Measurements from ENCODE around the gene HIVEP3. TPM values are rescaled to one million over a fixed set of nuclear protein-coding genes. Genes with fewer than 3 reads are reported as not detected.

The HIVEP3 gene
- polyA plus RNA-seq, 1 of the 3 experiments (the other 2 are of a cell fraction) = 6.4 TPM

GRCh38 chr1:41799205-41799604 lies 119.5 kb downstream of the HIVEP3 start (continued):
- no peak for TF ChIP-seq CTCF (IDR thresholded peaks at IDR 0.05)
- no peak for TF ChIP-seq RAD21 (IDR thresholded peaks at IDR 0.05; ENCODE audit: low read length)

DNA sequence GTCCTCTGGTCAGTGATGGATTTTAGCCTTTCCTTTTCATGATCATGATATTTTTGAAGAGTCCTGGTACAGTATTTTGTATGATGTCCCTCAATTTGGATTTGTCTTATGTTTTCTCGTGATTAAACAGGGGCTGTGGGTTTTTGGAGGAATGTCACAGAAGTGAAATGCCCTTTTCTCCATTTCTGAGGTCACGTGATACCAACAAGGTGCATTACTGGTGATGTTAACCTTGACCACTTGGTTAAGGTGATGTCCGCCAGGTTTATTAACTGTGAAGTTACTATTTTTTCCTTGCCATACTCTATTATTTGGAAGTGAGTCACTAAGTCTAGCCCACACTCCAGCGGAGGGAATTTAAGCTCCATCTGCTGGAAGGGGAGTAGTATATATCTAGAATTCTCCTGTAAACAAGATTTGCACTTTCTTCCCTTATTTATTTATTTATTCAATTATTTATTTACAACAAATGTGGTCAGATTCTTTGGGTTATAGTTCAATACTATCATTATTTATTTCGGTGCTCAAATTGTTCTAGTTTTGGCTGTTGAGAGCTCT lies 123.4 kb downstream of the HIVEP3 start:
- WGBS (ENCODE audit: low lambda C conversion rate) = 83% methylated on average over 5 of the region's 5 CpGs

More for the DNA sequence above, 123.4 kb downstream of the HIVEP3 start:
- H4K20me1 ChIP-seq (ENCODE audit: insufficient read depth) = no peaks in the 10 kb centered on the region
- TF ChIP-seq, protein P1, sequence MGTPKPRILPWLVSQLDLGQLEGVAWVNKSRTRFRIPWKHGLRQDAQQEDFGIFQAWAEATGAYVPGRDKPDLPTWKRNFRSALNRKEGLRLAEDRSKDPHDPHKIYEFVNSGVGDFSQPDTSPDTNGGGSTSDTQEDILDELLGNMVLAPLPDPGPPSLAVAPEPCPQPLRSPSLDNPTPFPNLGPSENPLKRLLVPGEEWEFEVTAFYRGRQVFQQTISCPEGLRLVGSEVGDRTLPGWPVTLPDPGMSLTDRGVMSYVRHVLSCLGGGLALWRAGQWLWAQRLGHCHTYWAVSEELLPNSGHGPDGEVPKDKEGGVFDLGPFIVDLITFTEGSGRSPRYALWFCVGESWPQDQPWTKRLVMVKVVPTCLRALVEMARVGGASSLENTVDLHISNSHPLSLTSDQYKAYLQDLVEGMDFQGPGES (IDR thresholded peaks at IDR 0.05; ENCODE audit: low read depth, low read length) = no peak
- peak; percentile 47 for TF ChIP-seq CTCF (IDR thresholded peaks at IDR 0.05)
- TF ChIP-seq NRF1 (IDR thresholded peaks at IDR 0.05; ENCODE audit: low read depth, low read length) = no peak
- no peak for TF ChIP-seq POLR2AphosphoS5 (IDR thresholded peaks at IDR 0.05; ENCODE audit: low read depth, low read length)
- TF ChIP-seq YY1 (IDR thresholded peaks at IDR 0.05; ENCODE audit: low read depth) = no peak
- no peak for TF ChIP-seq NFIC (IDR thresholded peaks at IDR 0.05; ENCODE audit: borderline replicate concordance)
- TF ChIP-seq RAD21 (IDR thresholded peaks at IDR 0.05; ENCODE audit: low read length) = peak; percentile 65
- TF ChIP-seq SMC3 (IDR thresholded peaks at IDR 0.05; ENCODE audit: low read depth, low read length) = peak; percentile 54
- TF ChIP-seq TCF12 (IDR thresholded peaks at IDR 0.05) = no peak
- 0 out of 2 replicates have a peak, but pooled peaks have one; percentile 6 for TF ChIP-seq FOSL2 (IDR thresholded peaks at IDR 0.05; ENCODE audit: borderline replicate concordance, low read depth)
- no peaks in the 10 kb centered on the region for H3K9me2 ChIP-seq
- no peak overlapping the region for H3K4me3 ChIP-seq (ENCODE audit: low read depth in 2 of 2, low read length in 1 of 2)
- no peak overlapping the region for H3K9ac ChIP-seq
- H3K79me2 ChIP-seq (ENCODE audit: insufficient read depth) = no peaks in the 10 kb centered on the region
- H3F3A ChIP-seq (replicated peaks; ENCODE audit: insufficient read depth) = no peaks in the 10 kb centered on the region
- H3K27me3 ChIP-seq (ENCODE audit: insufficient read depth) = no peaks in the 10 kb centered on the region
- CTCF ChIA-PET = interaction anchor here (0.7 to 1.9 kb wide), 3 partner anchors 14 to 221 kb away, joined by 3 to 12 read pairs (median 4); no protein-coding TSS in a partner anchor
- H3K4me1 ChIP-seq (ENCODE audit: control insufficient read depth in 1 of 2, insufficient read depth in 2 of 2, low read depth in 1 of 2, low read length in 1 of 2) = no peaks in the 10 kb centered on the region; a peak in 1 of 4 replicates
- H3K27ac ChIP-seq (ENCODE audit: low read depth in 2 of 2, low read length in 1 of 2) = no peak overlapping the region
- H2AFZ ChIP-seq (ENCODE audit: low read depth) = no peak overlapping the region
- no peaks in the 10 kb centered on the region for H3K36me3 ChIP-seq (replicated peaks in 1 of 2; ENCODE audit: control insufficient read depth in 1 of 2, insufficient read depth in 2 of 2, low read length in 1 of 2)
- H3K9me3 ChIP-seq = no peaks in the 10 kb centered on the region
- POLR2A ChIA-PET = no interaction called here
- DNase-seq = no peak
- H3K4me2 ChIP-seq = no peak overlapping the region
